Left ventricle myocardium inferior (tissue), 1 donor: ENCODE measurements around the gene TBCK. TPM values are rescaled to one million over a fixed set of nuclear protein-coding genes. Genes with fewer than 3 reads are reported as not detected.

Experiments used
- DNase-seq: peaks from one replicate; pipeline ENCODE4 v3.0.0-alpha.2; 2020
- H3K27ac ChIP-seq: fragments of 200-600 bp; replicated peaks from 2 replicates; pipeline ENCODE4 v1.8.0; 2021
- H3K27me3 ChIP-seq: fragments of 200-600 bp; 2 replicates; pipeline ENCODE4 v1.8.0; 2021; ENCODE audit warnings: low read depth
- H3K36me3 ChIP-seq: fragments of 200-600 bp; 2 replicates; pipeline ENCODE4 v1.8.0; 2021
- H3K4me1 ChIP-seq: fragments of 200-600 bp; 2 replicates; pipeline ENCODE4 v1.8.0; 2021
- H3K4me3 ChIP-seq: fragments of 200-600 bp; 2 replicates; pipeline ENCODE4 v1.8.0; 2021; ENCODE audit warnings: mild to moderate bottlenecking, moderate library complexity
- H3K9me3 ChIP-seq: fragments of 200-600 bp; replicated peaks from 2 replicates; pipeline ENCODE4 v1.8.0; 2021
- CTCF ChIP-seq: fragments of 200-600 bp; IDR thresholded peaks from 2 replicates; pipeline ENCODE4 v1.8.0; 2021; ENCODE audit warnings: antibody characterized with exemption, mild to moderate bottlenecking, borderline replicate concordance
- intact Hi-C: fragments of 100-400 bp; cut with micrococcal nuclease; formaldehyde crosslinking; loops from one replicate; pipeline ENCODE4 v1.11.0; 2022
- total RNA-seq: library from RNA; stranded (reverse); fragmentation: NEBNext Ultra II Directional; extraction: Animal tissue kit (Norgen Biotek cat#: 25700); gene quantifications from one replicate; pipeline ENCODE4 v1.2.1, GENCODE V29; 2021
- donor health status: DM: no; HTN: yes; CAD: no; lungs with severe emphysema.

Gene TBCK
- total RNA-seq, 1 donor from 2014 or later = 20.3 TPM

GRCh38 chr4:106336618-106337017 is 20.6 kb upstream of the TBCK start:
- DNase-seq = no peak
- intact Hi-C loops = no loop called here
- H3K27ac ChIP-seq = no peak overlapping the region
- H3K4me1 ChIP-seq = no peaks in the 10 kb centered on the region
- H3K27me3 ChIP-seq = no peaks in the 10 kb centered on the region
- H3K9me3 ChIP-seq = peaks cover 26% of the 10 kb centered on the region
- TF ChIP-seq CTCF = no peak
- no peak overlapping the region for H3K4me3 ChIP-seq
- H3K36me3 ChIP-seq = peaks cover 94% of the 10 kb centered on the region

GRCh38 chr4:106334741-106335470 is 18.9 kb upstream of the TBCK start:
- no peaks in the 10 kb centered on the region for H3K4me1 ChIP-seq

GRCh38 chr4:106333186-106333585 is 17.2 kb upstream of the TBCK start:
- Histone ChIP-seq H3K36me3 (peaks cover 96% of the 10 kb centered on the region), H3K4me1 (peaks cover 4% of the 10 kb centered on the region), H3K9me3 (peaks cover 10% of the 10 kb centered on the region), H3K27ac (no peak overlapping the region), H3K27me3 (no peaks in the 10 kb centered on the region), H3K4me3 (no peak overlapping the region)
- no peak for DNase-seq
- intact Hi-C loops = no loop called here
- TF ChIP-seq CTCF = no peak

More at GRCh38 chr4:106334741-106335470, 18.9 kb upstream of the TBCK start:
- Histone ChIP-seq H3K27ac (no peak overlapping the region), H3K27me3 (no peaks in the 10 kb centered on the region), H3K4me3 (no peak overlapping the region), H3K9me3 (peaks cover 13% of the 10 kb centered on the region), H3K36me3 (peaks cover 94% of the 10 kb centered on the region)
- DNase-seq = no peak
- intact Hi-C loops = no loop called here
- no peak for TF ChIP-seq CTCF

GRCh38 chr4:106329041-106329618 is 13.1 kb upstream of the TBCK start:
- Histone ChIP-seq H3K9me3 (no peaks in the 10 kb centered on the region), H3K27ac (no peak overlapping the region), H3K27me3 (no peaks in the 10 kb centered on the region), H3K4me3 (no peak overlapping the region), H3K4me1 (peaks cover 16% of the 10 kb centered on the region), H3K36me3 (peaks cover 80% of the 10 kb centered on the region)
- intact Hi-C loops = no loop called here
- TF ChIP-seq CTCF = peak; percentile 70
- no peak for DNase-seq

- intact Hi-C loops = no loop called here
- H3K9me3 ChIP-seq = no peaks in the 10 kb centered on the region
- peaks cover 53% of the 10 kb centered on the region for H3K36me3 ChIP-seq
Observed at GRCh38 chr4:106325800-106326199, 9.8 kb upstream of the TBCK start.

More at GRCh38 chr4:106325800-106326199, 9.8 kb upstream of the TBCK start:
- no peak for DNase-seq
- Histone ChIP-seq H3K4me3 (no peak overlapping the region), H3K27ac (no peak overlapping the region), H3K4me1 (peaks cover 26% of the 10 kb centered on the region), H3K27me3 (no peaks in the 10 kb centered on the region)
- TF ChIP-seq CTCF = no peak
